Glomerular endothelial cell (primary cell): Measurements from ENCODE around the gene PIGT. TPM values are rescaled to one million over a fixed set of nuclear protein-coding genes. Genes with fewer than 3 reads are reported as not detected.
"Not testable (repeated sequence)": the region's sequence is repeated elsewhere in the genome, so short reads cannot be mapped to it uniquely, and the experiment has no call there.

Experiments used
- DNase-seq: peaks from one replicate; pipeline ENCODE4 v3.0.0-alpha.2; 2011; ENCODE audit warnings: low read depth, low spot score; ENCODE audit errors: extremely low read depth
- total RNA-seq: library from RNA; depleted of rRNA; stranded (reverse); fragments of >200 nt; gene quantifications from 2 replicates; pipeline ENCODE4 v1.2.3, GENCODE V29; 2015

Gene PIGT
- total RNA-seq, 1 donor from 2014 or later = 130 TPM

GRCh38 chr20:45459606-45460005 is 43.7 kb downstream of the PIGT start:
- no peak for DNase-seq

GRCh38 chr20:45461225-45461624 is 45.3 kb downstream of the PIGT start:
- no peak for DNase-seq

GRCh38 chr20:45462711-45463509 is 47.0 kb downstream of the PIGT start:
- no peak for DNase-seq

- DNase-seq = no peak
Observed at GRCh38 chr20:45463709-45464108, 47.8 kb downstream of the PIGT start.

- no peak for DNase-seq
Observed at GRCh38 chr20:45465491-45466266, 49.7 kb downstream of the PIGT start.

GRCh38 chr20:45467172-45467571 is 51.2 kb downstream of the PIGT start:
- no peak for DNase-seq

GRCh38 chr20:45467861-45468260 is 51.9 kb downstream of the PIGT start:
- no peak for DNase-seq

- DNase-seq = no peak
Observed at GRCh38 chr20:45469336-45470261, 53.7 kb downstream of the PIGT start, which contains the start of gene WFDC2. Gene WFDC2, plus strand, starts transcription at chr20:45469753. Its CDS starts 29 bp downstream, at chr20:45469782.

GRCh38 chr20:45470262-45470931 is 54.5 kb downstream of the PIGT start:
- DNase-seq = no peak

- DNase-seq = no peak
Observed at GRCh38 chr20:45470937-45471336, 55.0 kb downstream of the PIGT start.

GRCh38 chr20:45472286-45472685 is 56.3 kb downstream of the PIGT start:
- DNase-seq = not testable (repeated sequence)

Other genes starting within 250 kb of the PIGT start
- not detected in 2 replicates for gene PI3, start 241.2 kb upstream of the PIGT start, total RNA-seq
- not detected in 2 replicates for gene SEMG1, start 209.1 kb upstream of the PIGT start, total RNA-seq
- gene SEMG2, start 194.8 kb upstream of the PIGT start, total RNA-seq = not detected in 2 replicates
- gene SLPI, start 161.6 kb upstream of the PIGT start, total RNA-seq = not detected in 2 replicates
- gene RBPJL, start 109.3 kb upstream of the PIGT start, total RNA-seq = not detected in 2 replicates
- gene MATN4, start 107.8 kb upstream of the PIGT start, total RNA-seq = not detected in 2 replicates
- gene SDC4, start 67.7 kb upstream of the PIGT start, total RNA-seq = 59.4 and 64.3 TPM in 2 replicates
- 19.2 and 31.1 TPM in 2 replicates for gene SYS1, start 53.0 kb upstream of the PIGT start, total RNA-seq
- not detected in 2 replicates for gene TP53TG5, start 37.8 kb upstream of the PIGT start, total RNA-seq
- gene DBNDD2, start 7.9 kb upstream of the PIGT start, total RNA-seq = 21.7 and 25.0 TPM in 2 replicates
- gene WFDC2, start 53.6 kb downstream of the PIGT start, total RNA-seq = 0.44 TPM in 1 of 2 replicates, not detected in the other
- gene SPINT3, start 99.5 kb downstream of the PIGT start, total RNA-seq = not detected in 2 replicates
- not detected in 2 replicates for gene WFDC6, start 123.3 kb downstream of the PIGT start, total RNA-seq
- not detected in 2 replicates for gene EPPIN, start 131.3 kb downstream of the PIGT start, total RNA-seq
- gene WFDC8, start 163.1 kb downstream of the PIGT start, total RNA-seq = not detected in 2 replicates
- not detected in 2 replicates for gene WFDC10A, start 213.6 kb downstream of the PIGT start, total RNA-seq
- not detected in 2 replicates for gene WFDC9, start 215.1 kb downstream of the PIGT start, total RNA-seq